Testis (tissue), 3 donors: Measurements from ENCODE around the gene RALB. TPM values are rescaled to one million over a fixed set of nuclear protein-coding genes. Genes with fewer than 3 reads are reported as not detected.

Source experiments
- DNase-seq: peaks from one replicate; pipeline ENCODE4 v3.0.0-alpha.2; 2019
- H3K27ac ChIP-seq, 2 donors: fragments of 200-600 bp; sonication (generic); one replicate each; pipeline ENCODE4 v1.5.1; 2019
- H3K27me3 ChIP-seq: fragments of 200-600 bp; sonication (generic); one replicate; pipeline ENCODE4 v1.5.1; 2019
- H3K36me3 ChIP-seq: fragments of 200-600 bp; sonication (generic); one replicate; pipeline ENCODE4 v1.5.1; 2017; ENCODE audit warnings: low read depth; ENCODE audit errors: missing control alignments
- H3K4me1 ChIP-seq: fragments of 200-600 bp; sonication (generic); one replicate; pipeline ENCODE4 v1.5.1; 2019
- H3K4me3 ChIP-seq, 2 donors: fragments of 200-600 bp; sonication (generic); one replicate each; pipeline ENCODE4 v1.5.1; 2017 to 2019
- H3K9me3 ChIP-seq: fragments of 200-600 bp; sonication (generic); one replicate; pipeline ENCODE4 v1.5.1; 2017
- POLR2A ChIP-seq: fragments of 450-650 bp; IDR thresholded peaks from one replicate; pipeline ENCODE4 v1.6.1; 2017; ENCODE audit warnings: antibody characterized with exemption, mild to moderate bottlenecking, moderate library complexity
- WGBS, 2 donors: methylation state at CpG; one replicate each; pipeline ENCODE4 v1.1.5; 2018; 5-methylcytosine and 5-hydroxymethylcytosine counted together
- intact Hi-C: fragments of 100-400 bp; cut with DNase I; formaldehyde crosslinking; loops from one replicate; pipeline ENCODE4 v1.15.1; 2023; ENCODE audit warnings: low total_unique reads
- polyA plus RNA-seq: library from polyadenylated mRNA; stranded (reverse); fragments of 350-450 nt; fragmentation: Illumina TruSeq; extraction: RNeasy Lipid Tissue Mini Kit (QIAGEN cat#74804); gene quantifications from one replicate; pipeline ENCODE4 v1.2.3, GENCODE V29; 2014; ENCODE audit warnings: low read depth, low replicate concordance; ENCODE audit not compliant: insufficient read depth
- total RNA-seq, 2 donors: library from RNA; depleted of rRNA; stranded (reverse); fragments of >200 nt; gene quantifications; one replicate each; pipeline ENCODE4 v1.2.3, GENCODE V29; 2016
- TF ChIP-seq, protein P1 (sequence below), 3 experiments: fragments of 450-650 bp in 2 of 3; fragments of 200-600 bp in 1 of 3; sonication (generic) in 1 of 3; IDR thresholded peaks; one replicate each; pipeline ENCODE4 v1.5.1; 2016 to 2019; ENCODE audit warnings: antibody characterized with exemption in 3 of 3, mild to moderate bottlenecking in 2 of 3, moderate library complexity in 1 of 3

The RALB gene
- total and polyA plus RNA-seq, 3 donors from 2014 or later, result 69.9 to 91.6 (median 88.7) TPM

DNA sequence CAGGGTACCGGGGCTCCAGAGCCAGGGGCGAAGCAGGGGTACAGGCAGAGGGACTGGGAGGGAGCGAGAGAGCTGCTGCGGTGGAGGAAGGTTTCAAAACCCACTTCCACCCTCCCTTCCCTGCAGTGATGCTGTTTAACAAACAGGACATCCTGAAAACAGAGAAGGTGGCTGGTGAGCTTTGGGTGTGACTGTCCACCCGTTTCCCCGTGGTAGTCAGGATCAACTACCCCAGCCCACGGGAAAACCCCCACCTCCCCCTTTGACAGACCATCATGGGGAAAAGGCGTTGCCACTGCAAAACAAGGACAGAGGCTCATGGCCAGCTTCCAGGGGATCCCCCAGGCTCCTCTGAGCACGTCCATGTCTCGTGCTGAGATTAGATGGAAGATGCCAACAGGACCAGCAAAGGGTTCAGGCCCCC is 42.4 kb upstream of the RALB start:
- intact Hi-C loops, result no loop called here
- 72 to 74% methylated on average over 10 of the region's 10 CpGs for WGBS, 2 donors
- H3K27me3 ChIP-seq, result no peaks in the 10 kb centered on the region

DNA sequence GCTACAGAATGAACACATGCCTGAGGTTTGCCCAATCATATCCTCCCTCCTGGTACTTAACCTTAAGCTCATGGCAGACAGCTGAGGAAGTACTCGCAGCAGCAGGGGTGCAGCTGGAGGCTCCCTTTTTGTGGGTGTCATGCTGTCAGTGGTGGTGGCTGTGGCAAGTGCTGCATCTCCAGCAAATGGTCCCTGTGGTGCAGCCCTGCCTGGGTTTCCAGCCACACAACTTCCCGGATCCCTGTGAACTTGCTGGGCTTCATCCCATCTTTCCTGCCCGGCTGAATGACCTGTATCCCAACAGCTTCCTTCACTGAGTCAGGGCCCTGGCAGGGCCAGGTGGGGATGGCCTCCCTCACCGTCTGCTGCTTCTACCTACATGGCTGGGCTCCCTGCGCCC is 34.5 kb upstream of the RALB start:
- WGBS, 2 donors, result 90 to 94% methylated on average over 5 of the region's 5 CpGs

More for the DNA sequence above, 42.4 kb upstream of the RALB start:
- DNase-seq, result no peak
- Histone ChIP-seq H3K4me3 (no peak overlapping the region), H3K4me1 (no peaks in the 10 kb centered on the region), H3K36me3 (no peaks in the 10 kb centered on the region), H3K27ac (no peak overlapping the region), H3K9me3 (no peaks in the 10 kb centered on the region)
- no peak for TF ChIP-seq POLR2A
- TF ChIP-seq, protein P1, sequence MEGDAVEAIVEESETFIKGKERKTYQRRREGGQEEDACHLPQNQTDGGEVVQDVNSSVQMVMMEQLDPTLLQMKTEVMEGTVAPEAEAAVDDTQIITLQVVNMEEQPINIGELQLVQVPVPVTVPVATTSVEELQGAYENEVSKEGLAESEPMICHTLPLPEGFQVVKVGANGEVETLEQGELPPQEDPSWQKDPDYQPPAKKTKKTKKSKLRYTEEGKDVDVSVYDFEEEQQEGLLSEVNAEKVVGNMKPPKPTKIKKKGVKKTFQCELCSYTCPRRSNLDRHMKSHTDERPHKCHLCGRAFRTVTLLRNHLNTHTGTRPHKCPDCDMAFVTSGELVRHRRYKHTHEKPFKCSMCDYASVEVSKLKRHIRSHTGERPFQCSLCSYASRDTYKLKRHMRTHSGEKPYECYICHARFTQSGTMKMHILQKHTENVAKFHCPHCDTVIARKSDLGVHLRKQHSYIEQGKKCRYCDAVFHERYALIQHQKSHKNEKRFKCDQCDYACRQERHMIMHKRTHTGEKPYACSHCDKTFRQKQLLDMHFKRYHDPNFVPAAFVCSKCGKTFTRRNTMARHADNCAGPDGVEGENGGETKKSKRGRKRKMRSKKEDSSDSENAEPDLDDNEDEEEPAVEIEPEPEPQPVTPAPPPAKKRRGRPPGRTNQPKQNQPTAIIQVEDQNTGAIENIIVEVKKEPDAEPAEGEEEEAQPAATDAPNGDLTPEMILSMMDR (IDR thresholded peaks at IDR 0.05), result no peak

DNA sequence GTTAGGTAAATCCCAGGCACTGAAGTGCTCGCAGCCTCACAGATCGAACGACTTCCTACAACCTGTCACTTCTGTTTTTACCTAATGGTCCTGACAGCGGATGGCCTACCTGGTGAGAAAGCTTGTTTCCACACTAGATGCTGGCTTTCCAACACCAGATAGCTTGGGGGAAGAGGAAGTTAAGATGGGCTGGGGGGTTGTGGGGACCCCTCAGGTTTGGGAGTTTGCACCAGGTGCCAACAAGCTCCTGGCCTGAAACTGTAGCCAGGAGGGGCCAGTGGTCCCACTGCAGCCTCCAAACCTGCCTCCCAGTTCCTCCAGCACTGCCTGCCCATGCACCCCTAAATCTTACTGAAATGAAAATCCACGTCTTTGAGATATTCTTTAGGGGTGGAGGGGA is 33.4 kb upstream of the RALB start:
- Histone ChIP-seq H3K27ac (no peak overlapping the region), H3K27me3 (no peaks in the 10 kb centered on the region), H3K4me1 (peaks cover 7% of the 10 kb centered on the region), H3K36me3 (no peaks in the 10 kb centered on the region), H3K9me3 (no peaks in the 10 kb centered on the region), H3K4me3 (no peak overlapping the region)
- 90 to 98% methylated on average over 4 to 5 of the region's 5 CpGs for WGBS, 2 donors
- TF ChIP-seq POLR2A, result no peak
- TF ChIP-seq, protein P1 (IDR thresholded peaks at IDR 0.05), result no peak
- intact Hi-C loops, result no loop called here
- no peak for DNase-seq

More for the DNA sequence above, 34.5 kb upstream of the RALB start:
- H3K9me3 ChIP-seq, result no peaks in the 10 kb centered on the region
- intact Hi-C loops, result no loop called here
- no peak overlapping the region for H3K4me3 ChIP-seq
- no peak for DNase-seq
- H3K4me1 ChIP-seq, result no peaks in the 10 kb centered on the region
- no peaks in the 10 kb centered on the region for H3K27me3 ChIP-seq
- no peak overlapping the region for H3K27ac ChIP-seq
- no peaks in the 10 kb centered on the region for H3K36me3 ChIP-seq
- TF ChIP-seq, protein P1 (IDR thresholded peaks at IDR 0.05), result no peak
- no peak for TF ChIP-seq POLR2A

DNA sequence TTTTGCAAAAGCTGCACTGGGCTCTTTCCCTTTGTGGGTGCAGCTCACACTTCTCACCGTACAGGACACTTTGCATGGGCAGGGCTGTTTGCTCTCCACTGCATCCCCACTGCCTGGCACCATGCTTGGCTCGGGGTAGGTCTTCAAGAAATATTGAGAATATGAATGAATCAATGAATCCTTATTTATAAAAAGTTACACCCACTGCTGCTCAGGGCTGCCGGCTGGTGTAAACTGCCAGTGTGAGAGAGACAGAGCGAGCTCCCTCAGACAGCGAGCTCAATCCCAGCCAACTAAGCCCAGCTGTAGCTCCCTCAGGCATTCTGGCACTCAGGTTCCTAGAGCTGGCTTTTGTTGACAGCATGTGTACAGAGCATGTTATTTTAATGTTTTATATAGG is 32.9 kb upstream of the RALB start:
- peaks cover 10% of the 10 kb centered on the region for H3K4me1 ChIP-seq

DNA sequence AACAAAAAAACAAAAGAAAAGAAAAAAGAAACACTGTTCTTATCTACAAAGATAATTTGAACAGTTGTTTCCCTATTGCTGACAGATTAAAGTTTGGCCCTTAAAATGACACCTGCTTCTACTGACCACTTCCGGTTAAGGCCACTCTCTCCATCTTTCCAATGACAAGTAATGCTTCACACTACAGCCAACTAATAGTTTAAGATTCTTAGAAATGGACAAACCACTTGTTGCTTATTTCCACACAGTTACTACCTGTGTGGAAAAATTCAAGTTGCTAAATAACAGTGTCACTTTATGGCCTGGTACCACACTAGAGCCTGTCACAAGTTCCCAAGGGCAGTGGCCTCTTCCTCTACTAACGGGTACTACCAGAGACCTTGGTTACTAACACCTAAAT is 31.9 kb upstream of the RALB start:
- Histone ChIP-seq H3K9me3 (no peaks in the 10 kb centered on the region), H3K27me3 (no peaks in the 10 kb centered on the region), H3K27ac (no peak overlapping the region), H3K36me3 (no peaks in the 10 kb centered on the region), H3K4me1 (peaks cover 10% of the 10 kb centered on the region), H3K4me3 (no peak overlapping the region)
- TF ChIP-seq POLR2A, result no peak
- TF ChIP-seq, protein P1 (IDR thresholded peaks at IDR 0.05), result no peak
- intact Hi-C loops, result no loop called here
- 78 to 86% methylated on average over 2 of the region's 2 CpGs for WGBS, 2 donors
- no peak for DNase-seq

More for the DNA sequence above, 32.9 kb upstream of the RALB start:
- H3K27ac ChIP-seq, result no peak overlapping the region
- H3K4me3 ChIP-seq, result no peak overlapping the region
- H3K27me3 ChIP-seq, result no peaks in the 10 kb centered on the region
- DNase-seq, result no peak
- WGBS, 2 donors, result 92 to 95% methylated on average over 5 of the region's 5 CpGs
- no peak for TF ChIP-seq POLR2A
- TF ChIP-seq, protein P1 (IDR thresholded peaks at IDR 0.05), result no peak
- H3K9me3 ChIP-seq, result no peaks in the 10 kb centered on the region
- intact Hi-C loops, result no loop called here
- H3K36me3 ChIP-seq, result no peaks in the 10 kb centered on the region
